GM11168 (cell line): ENCODE results near the gene PLCD4.

Source experiments
- in situ Hi-C: fragments of 300-500 bp; cut with MboI; formaldehyde crosslinking; loops from one replicate; pipeline ENCODE4 v1.12.0; 2022; ENCODE audit warnings: low sequenced_read_pairs; ENCODE audit not compliant: unreplicated experiment

PLCD4 gene

DNA sequence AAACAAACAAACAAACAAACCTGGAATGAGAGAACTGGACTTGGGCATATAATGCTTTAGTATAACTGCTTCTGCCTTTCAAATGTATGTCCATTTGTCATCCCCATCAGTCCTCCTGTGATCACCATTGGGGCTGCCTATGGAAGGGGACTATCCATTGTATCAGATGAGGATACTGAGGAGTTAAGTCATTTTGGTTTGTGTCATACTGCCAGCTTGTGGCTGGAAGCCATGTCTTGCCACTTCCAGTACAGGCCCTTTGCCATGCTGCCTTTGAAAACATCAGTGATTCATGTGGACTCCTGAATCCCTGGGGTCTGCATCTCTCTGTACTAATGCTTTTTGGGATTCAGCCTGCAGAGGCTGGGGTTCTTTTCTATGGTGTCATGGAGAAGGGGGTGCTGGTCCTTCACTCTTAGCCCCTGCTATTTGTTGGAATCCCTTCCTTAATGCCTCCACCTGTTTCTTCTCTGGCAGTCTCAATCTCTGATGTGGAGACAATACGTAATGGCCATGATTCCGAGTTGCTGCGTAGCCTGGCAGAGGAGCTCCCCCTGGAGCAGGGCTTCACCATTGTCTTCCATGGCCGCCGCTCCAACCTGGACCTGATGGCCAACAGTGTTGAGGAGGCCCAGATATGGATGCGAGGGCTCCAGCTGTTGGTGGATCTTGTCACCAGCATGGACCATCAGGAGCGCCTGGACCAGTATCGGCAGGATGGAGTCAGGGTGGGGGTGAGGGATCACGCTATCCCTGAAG is 10.6 kb downstream of the PLCD4 start:
- in situ Hi-C loops: no loop called here

DNA sequence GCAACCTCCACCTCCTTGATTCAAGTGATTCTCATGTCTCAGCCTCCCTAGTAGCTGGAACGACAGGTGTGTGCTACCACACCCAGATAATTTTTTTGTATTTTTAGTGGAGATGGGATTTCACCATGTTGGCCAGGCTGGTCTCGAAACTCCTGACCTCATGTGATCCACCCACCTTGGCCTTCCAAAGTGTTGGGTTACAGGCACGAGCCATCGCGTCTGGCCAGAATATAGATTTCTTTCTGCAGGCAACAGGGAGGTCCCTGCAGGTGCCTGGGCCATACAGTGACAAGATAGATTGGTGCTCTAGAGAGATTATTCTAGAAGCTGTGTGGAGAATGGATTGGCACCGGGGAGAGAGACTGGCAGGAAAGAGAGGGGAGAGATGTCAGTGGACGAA is 13.3 kb downstream of the PLCD4 start:
- in situ Hi-C loops: no loop called here

DNA sequence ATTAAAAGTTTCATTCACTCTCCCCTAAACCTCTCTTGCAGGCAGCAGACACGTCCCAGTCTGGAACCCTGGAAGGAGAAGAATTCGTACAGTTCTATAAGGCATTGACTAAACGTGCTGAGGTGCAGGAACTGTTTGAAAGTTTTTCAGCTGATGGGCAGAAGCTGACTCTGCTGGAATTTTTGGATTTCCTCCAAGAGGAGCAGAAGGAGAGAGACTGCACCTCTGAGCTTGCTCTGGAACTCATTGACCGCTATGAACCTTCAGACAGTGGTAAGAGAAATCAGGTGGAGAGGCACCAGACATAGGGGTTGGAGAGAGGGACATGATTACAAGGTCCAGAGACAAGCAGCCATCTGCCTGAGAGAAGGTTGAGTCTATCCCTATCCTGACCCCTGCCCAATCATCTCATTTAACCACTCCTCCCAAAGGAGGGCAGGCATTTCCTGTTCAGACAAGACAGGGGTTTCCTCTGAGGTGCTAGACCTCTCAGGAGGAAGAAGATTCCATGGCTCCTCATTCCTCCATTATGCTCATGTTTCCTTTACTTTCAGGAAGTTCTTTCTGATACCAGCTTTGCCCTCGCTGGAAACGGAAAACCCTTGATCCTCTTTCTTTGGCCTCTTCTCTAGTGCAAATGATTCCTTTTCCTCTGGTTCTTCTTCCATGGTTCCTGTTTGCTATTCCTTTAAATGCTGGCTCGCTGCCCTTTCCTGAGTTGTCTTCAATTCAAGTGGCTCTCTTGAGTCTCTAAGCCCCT is 15.1 kb downstream of the PLCD4 start:
- in situ Hi-C loops: no loop called here

- in situ Hi-C loops: no loop called here
Measured at GRCh38 chr2:218623366-218623705, 15.6 kb downstream of the PLCD4 start.

DNA sequence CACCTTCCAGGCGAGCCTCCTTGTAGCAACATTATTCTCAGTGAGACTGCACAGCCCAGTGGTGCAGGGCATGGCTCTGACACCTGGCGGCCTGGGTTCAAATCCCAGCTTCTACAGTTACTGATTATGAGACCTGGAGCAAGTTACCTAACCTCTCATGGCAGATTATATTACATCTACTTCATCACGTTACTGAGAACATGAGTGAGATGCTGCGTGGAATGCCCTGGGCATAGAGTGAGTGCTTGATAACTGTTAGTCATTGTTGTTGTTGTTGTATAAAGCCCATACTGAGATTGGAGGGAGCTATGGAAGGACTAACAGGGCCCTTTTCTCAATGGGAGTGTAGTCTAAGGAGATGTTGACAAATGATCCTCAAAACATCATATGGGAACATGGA is 18.7 kb downstream of the PLCD4 start:
- in situ Hi-C loops: no loop called here

GRCh38 chr2:218627939-218628338 is 20.2 kb downstream of the PLCD4 start:
- in situ Hi-C loops: no loop called here

DNA sequence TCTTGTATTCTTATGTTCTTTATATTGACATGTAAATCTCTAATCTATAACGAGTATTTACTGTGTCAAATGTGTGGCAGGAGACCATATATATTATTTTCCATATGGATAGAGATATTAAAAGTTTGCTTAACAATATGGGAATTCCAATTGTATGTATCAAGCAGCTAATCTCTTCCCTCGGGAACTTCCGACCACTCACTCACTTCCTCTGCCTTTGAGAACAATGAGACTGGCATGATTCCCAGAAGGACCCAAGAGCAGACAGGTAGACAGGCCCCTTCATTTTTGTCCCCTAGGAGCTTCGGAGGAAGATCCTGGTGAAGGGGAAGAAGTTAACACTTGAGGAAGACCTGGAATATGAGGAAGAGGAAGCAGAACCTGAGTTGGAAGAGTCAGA is 24.1 kb downstream of the PLCD4 start:
- in situ Hi-C loops: no loop called here

GRCh38 chr2:218635719-218636118 is 28.0 kb downstream of the PLCD4 start:
- in situ Hi-C loops: no loop called here

GRCh38 chr2:218638372-218638771 is 30.7 kb downstream of the PLCD4 start:
- in situ Hi-C loops: no loop called here

GRCh38 chr2:218642121-218642656 is 34.5 kb downstream of the PLCD4 start:
- in situ Hi-C loops: no loop called here

DNA sequence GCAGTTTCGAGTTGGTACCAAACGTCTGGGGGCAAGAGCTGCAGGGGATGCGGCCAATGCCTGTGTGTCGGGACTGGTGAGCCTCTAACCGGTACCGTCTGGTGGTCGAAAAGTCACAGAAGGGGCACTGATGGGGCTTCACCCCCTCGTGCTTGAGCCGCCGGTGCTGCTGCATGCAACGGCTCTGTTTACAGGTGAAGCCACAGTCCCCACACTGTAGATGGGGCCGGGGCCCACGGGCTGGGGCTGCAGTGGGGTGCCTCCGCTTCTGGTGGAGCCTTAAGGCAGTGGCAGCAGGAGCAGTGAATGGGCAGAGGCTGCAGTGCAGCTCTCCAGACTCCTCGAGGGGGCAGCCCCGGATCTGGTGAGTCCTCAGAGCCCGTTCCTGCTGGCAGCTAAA is 35.1 kb downstream of the PLCD4 start:
- in situ Hi-C loops: no loop called here

GRCh38 chr2:218643751-218644310 is 36.1 kb downstream of the PLCD4 start:
- in situ Hi-C loops: no loop called here

DNA sequence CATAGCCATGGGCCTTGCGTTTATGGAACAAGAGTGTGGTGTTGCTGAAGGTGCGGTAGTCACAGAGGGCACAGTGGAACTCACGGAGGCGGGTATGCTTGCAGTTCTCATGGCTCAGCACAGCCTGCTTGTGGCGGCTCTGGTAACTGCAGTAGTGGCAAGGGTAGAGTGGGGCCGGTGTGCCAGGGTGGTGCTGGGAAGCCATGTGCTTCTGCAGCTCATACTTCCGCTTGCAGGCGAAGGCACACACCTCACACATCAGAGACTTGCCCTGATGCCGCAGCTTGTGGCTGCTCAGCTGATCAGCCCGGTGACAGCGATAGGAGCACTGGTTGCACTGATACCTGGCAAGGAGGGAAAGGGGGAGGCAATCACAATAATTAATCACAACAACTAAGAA is 37.0 kb downstream of the PLCD4 start:
- in situ Hi-C loops: no loop called here

DNA sequence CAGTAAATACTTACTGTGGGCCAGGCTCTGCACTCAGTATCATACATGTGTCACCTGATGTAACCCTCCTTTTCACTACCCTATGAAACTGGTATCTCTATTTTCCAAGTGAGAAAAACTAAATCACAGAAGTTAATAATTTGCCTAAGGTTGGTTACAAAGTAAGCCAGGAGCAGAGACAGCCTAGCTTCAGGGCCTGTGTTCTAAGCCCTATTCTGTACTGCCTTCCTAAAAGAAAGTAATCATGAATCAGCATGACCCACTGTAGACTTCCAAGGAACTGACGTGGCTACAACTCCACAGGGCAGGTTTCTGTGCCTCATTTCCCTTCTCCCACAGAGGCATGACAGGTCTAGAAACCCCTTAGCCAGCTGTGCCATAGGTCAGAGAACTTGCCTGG is 37.4 kb downstream of the PLCD4 start:
- in situ Hi-C loops: no loop called here

- in situ Hi-C loops: no loop called here
Measured at GRCh38 chr2:218648088-218648786, 40.5 kb downstream of the PLCD4 start.

DNA sequence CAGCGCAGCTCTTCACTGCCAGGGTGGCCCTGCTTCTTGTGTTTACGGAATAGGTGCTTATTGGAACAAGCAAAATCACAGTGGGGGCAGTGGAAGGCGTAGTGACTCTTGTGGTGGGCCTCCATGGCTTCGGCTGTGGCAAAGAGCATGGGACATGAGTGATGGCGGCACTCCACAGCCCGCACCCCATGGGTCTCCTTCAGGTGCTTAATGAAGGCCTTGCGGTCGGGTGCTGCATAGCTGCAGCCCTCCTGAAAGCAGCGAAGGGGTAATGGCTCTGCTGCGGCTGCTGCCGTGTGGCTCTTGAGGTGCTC is 41.0 kb downstream of the PLCD4 start:
- in situ Hi-C loops: no loop called here

DNA sequence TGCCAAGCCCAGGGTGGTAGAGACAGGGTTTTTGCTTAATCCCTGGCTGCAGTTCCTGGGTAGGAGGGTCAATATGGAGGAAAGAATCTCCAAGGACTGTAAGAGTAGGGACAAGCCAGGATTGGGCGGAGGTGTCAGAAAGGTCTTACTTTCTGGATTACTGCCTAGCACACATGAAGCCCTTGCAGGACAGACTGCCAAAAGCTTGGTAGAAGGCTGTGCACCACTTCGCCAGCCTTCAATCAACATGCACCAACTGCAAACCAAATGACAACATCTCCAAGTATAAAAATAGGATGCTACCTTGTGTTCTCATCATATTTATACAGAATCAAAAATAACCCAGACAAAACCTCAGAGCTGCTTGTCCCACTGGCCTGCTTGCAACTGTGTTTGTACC is 48.1 kb downstream of the PLCD4 start:
- in situ Hi-C loops: no loop called here

- in situ Hi-C loops: no loop called here
Measured at GRCh38 chr2:218658671-218659257, 51.1 kb downstream of the PLCD4 start.

DNA sequence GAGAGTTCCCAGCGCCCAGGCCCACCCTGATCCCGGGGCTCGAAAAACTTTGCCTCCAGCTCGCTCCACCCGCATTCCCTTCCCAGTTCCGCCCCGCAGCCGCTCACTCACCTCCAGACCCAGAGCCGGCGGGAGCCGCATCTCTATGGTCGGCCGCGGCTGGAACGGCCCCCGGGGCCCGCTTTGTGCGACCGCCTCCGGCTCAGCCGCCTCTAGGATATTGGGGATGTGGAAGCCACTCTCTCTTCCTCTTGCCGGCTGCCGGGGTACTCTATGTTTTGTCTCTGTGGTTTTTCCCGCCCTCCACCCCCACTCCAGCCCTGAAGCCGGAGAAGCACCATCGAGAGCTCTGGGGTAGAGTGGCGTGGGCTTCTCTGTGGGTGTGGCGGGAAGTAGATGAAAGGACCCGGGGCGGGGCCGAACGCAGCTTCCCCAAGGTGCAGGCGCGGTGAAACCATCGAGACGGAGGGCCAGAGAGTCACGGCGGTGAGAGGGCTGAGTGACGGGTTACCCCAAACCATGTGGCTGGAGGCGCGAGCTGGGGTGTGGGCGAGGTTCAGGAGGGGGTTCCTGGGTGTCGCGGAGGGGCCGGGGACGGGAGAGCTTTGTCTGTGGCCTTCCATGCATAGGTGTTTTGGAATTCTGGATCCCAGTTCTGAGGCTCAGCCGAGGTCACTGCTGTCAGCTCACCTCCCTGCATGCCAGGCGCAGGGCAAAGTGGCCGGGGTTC is 51.7 kb downstream of the PLCD4 start, which contains the start of the genes BCS1L and ZNF142:
TSS of gene BCS1L (plus strand) at position 426 of the 730 bp plus-strand sequence. CDS start 1,305 bp downstream, outside the sequence.
TSS of gene ZNF142 (minus strand) at position 366 of the 730 bp plus-strand sequence. CDS start 3,194 bp downstream, outside the sequence.
- in situ Hi-C loops: no loop called here

DNA sequence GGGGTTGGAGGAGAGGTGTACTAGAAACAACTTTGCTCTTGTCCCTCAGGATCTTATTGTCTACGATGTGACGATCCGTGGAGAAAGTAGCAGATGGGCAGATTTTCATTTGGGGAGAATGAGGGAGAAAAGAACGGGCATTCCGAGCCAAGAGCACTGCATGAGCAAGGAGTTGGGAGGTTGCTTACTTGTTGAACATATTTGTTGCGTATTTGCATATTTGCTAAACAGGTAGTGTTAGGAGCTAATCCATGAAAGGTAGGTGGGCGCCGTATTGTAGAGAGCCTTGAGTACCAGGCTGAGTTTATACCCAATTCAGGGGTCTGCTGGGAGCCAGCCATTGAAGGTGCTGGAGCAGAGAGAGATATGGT is 52.3 kb downstream of the PLCD4 start:
- in situ Hi-C loops: loop anchor here (5.0 kb wide), 1 partner anchor 187 kb away; no protein-coding TSS in a partner anchor
